ENCODE measurements around the gene CBLB. TPM values are rescaled to one million over a fixed set of nuclear protein-coding genes. Genes with fewer than 3 reads are reported as not detected.

The CBLB gene
- total and polyA plus RNA-seq, 2 donors (not counting 1 experiment from before 2014, with no cell fraction given), result 26.9 to 28.5 TPM

DNA sequence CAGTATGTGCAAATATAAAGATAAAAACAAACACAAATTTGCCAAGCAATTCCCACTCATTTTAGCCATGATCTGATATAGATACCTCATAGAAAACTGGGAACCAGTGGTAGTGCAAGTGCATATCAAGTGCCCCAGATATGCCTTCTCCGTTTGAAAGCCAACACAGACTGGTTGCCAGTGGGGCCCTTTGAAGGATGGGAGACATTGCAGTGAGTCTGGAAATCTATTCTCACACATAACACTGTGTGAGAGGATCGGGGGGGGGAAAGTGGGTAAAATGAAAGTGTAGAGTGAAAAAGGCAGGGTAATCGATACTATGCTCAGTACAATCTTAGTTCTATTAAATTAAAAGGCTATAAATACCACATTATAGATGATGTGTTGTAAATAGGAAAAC lies 83.0 kb downstream of the CBLB start:
- Histone ChIP-seq H3K9ac (ENCODE audit: insufficient read depth, low read length) (no peak overlapping the region), H3K36me3 (ENCODE audit: control insufficient read depth, insufficient read depth, low read length) (no peaks in the 10 kb centered on the region), H2AFZ (ENCODE audit: low read length) (no peak overlapping the region), H4K20me1 (ENCODE audit: control insufficient read depth, extremely low read depth, insufficient read depth, low read length) (no peaks in the 10 kb centered on the region), H3K4me3 (replicated peaks in 1 of 4; ENCODE audit: control extremely low read depth in 1 of 4, insufficient read depth in 1 of 4, low read depth in 3 of 4, low read length in 4 of 4) (no peak overlapping the region), H3K27me3 (ENCODE audit: control insufficient read depth, insufficient read depth, low read length) (no peaks in the 10 kb centered on the region), H3K4me2 (ENCODE audit: extremely low read depth, insufficient read depth, low read length) (no peak overlapping the region), H3K27ac (ENCODE audit: insufficient read depth, low read length) (no peak overlapping the region), H3K9me3 (ENCODE audit: control insufficient read depth, insufficient read depth, low read depth, low read length) (no peaks in the 10 kb centered on the region), H3K79me2 (ENCODE audit: control insufficient read depth, insufficient read depth, low read length) (peaks cover 4% of the 10 kb centered on the region), H3K4me1 (ENCODE audit: control insufficient read depth, extremely low read depth, insufficient read depth, low read length) (peaks cover 3% of the 10 kb centered on the region)
- DNase-seq (ENCODE audit: low read depth in 2 of 2), result no peak
- TF ChIP-seq EZH2 (IDR thresholded peaks at IDR 0.05; ENCODE audit: low read length, missing control alignments), result no peak
- TF ChIP-seq, protein P1, sequence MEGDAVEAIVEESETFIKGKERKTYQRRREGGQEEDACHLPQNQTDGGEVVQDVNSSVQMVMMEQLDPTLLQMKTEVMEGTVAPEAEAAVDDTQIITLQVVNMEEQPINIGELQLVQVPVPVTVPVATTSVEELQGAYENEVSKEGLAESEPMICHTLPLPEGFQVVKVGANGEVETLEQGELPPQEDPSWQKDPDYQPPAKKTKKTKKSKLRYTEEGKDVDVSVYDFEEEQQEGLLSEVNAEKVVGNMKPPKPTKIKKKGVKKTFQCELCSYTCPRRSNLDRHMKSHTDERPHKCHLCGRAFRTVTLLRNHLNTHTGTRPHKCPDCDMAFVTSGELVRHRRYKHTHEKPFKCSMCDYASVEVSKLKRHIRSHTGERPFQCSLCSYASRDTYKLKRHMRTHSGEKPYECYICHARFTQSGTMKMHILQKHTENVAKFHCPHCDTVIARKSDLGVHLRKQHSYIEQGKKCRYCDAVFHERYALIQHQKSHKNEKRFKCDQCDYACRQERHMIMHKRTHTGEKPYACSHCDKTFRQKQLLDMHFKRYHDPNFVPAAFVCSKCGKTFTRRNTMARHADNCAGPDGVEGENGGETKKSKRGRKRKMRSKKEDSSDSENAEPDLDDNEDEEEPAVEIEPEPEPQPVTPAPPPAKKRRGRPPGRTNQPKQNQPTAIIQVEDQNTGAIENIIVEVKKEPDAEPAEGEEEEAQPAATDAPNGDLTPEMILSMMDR (conservative IDR thresholded peaks at IDR 0.05 in 1 of 2, IDR thresholded peaks at IDR 0.05 in 1 of 2; ENCODE audit: low read depth in 1 of 2, low read length in 2 of 2), result no peak

- H4K20me1 ChIP-seq (ENCODE audit: control insufficient read depth, extremely low read depth, insufficient read depth, low read length), result no peaks in the 10 kb centered on the region
- TF ChIP-seq EZH2 (IDR thresholded peaks at IDR 0.05; ENCODE audit: low read length, missing control alignments), result no peak
- TF ChIP-seq, protein P1 (conservative IDR thresholded peaks at IDR 0.05 in 1 of 2, IDR thresholded peaks at IDR 0.05 in 1 of 2; ENCODE audit: low read depth in 1 of 2, low read length in 2 of 2), result no peak
- no peaks in the 10 kb centered on the region for H3K79me2 ChIP-seq (ENCODE audit: control insufficient read depth, insufficient read depth, low read length)
- no peak overlapping the region for H3K4me2 ChIP-seq (ENCODE audit: extremely low read depth, insufficient read depth, low read length)
- H3K4me3 ChIP-seq (replicated peaks in 1 of 4; ENCODE audit: control extremely low read depth in 1 of 4, insufficient read depth in 1 of 4, low read depth in 3 of 4, low read length in 4 of 4), result no peak overlapping the region
- H3K9ac ChIP-seq (ENCODE audit: insufficient read depth, low read length), result no peak overlapping the region
- H3K27ac ChIP-seq (ENCODE audit: insufficient read depth, low read length), result no peak overlapping the region
- H3K4me1 ChIP-seq (ENCODE audit: control insufficient read depth, extremely low read depth, insufficient read depth, low read length), result no peaks in the 10 kb centered on the region
- no peak overlapping the region for H2AFZ ChIP-seq (ENCODE audit: low read length)
- no peak for DNase-seq (ENCODE audit: low read depth in 2 of 2)
- no peaks in the 10 kb centered on the region for H3K9me3 ChIP-seq (ENCODE audit: control insufficient read depth, insufficient read depth, low read depth, low read length)
- H3K27me3 ChIP-seq (ENCODE audit: control insufficient read depth, insufficient read depth, low read length), result no peaks in the 10 kb centered on the region
- no peaks in the 10 kb centered on the region for H3K36me3 ChIP-seq (ENCODE audit: control insufficient read depth, insufficient read depth, low read length)
Observed at GRCh38 chr3:105783631-105784030, 85.2 kb downstream of the CBLB start.

- Histone ChIP-seq H2AFZ (ENCODE audit: low read length) (no peak overlapping the region), H3K9ac (ENCODE audit: insufficient read depth, low read length) (no peak overlapping the region), H3K9me3 (ENCODE audit: control insufficient read depth, insufficient read depth, low read depth, low read length) (no peaks in the 10 kb centered on the region), H3K27ac (ENCODE audit: insufficient read depth, low read length) (no peak overlapping the region), H3K4me3 (replicated peaks in 1 of 4; ENCODE audit: control extremely low read depth in 1 of 4, insufficient read depth in 1 of 4, low read depth in 3 of 4, low read length in 4 of 4) (no peak overlapping the region), H4K20me1 (ENCODE audit: control insufficient read depth, extremely low read depth, insufficient read depth, low read length) (no peaks in the 10 kb centered on the region), H3K27me3 (ENCODE audit: control insufficient read depth, insufficient read depth, low read length) (no peaks in the 10 kb centered on the region), H3K36me3 (ENCODE audit: control insufficient read depth, insufficient read depth, low read length) (no peaks in the 10 kb centered on the region), H3K4me2 (ENCODE audit: extremely low read depth, insufficient read depth, low read length) (no peak overlapping the region), H3K79me2 (ENCODE audit: control insufficient read depth, insufficient read depth, low read length) (no peaks in the 10 kb centered on the region), H3K4me1 (ENCODE audit: control insufficient read depth, extremely low read depth, insufficient read depth, low read length) (no peaks in the 10 kb centered on the region)
- DNase-seq (ENCODE audit: low read depth in 2 of 2), result no peak
- TF ChIP-seq, protein P1 (conservative IDR thresholded peaks at IDR 0.05 in 1 of 2, IDR thresholded peaks at IDR 0.05 in 1 of 2; ENCODE audit: low read depth in 1 of 2, low read length in 2 of 2), result no peak
- no peak for TF ChIP-seq EZH2 (IDR thresholded peaks at IDR 0.05; ENCODE audit: low read length, missing control alignments)
Observed at GRCh38 chr3:105781871-105782270, 86.9 kb downstream of the CBLB start.
